MCF 10A (cell line): Measurements from ENCODE around the gene TMEM140. TPM values are rescaled to one million over a fixed set of nuclear protein-coding genes. Genes with fewer than 3 reads are reported as not detected.
"Not testable (repeated sequence)": the region's sequence is repeated elsewhere in the genome, so short reads cannot be mapped to it uniquely, and the experiment has no call there.

ENCODE experiments used
- BruUV-seq: library from RNA; stranded (reverse); fragments of 400-500 nt; replicated peaks from 2 replicates; lab custom pipeline; 2021; lab: Mats Ljungman, UMichigan
- CTCF ChIA-PET: fragments of 300-600 bp; sonication (Branson Sonifier 250); formaldehyde crosslinking; extraction: SDS; loops from one replicate; lab custom pipeline; 2021; ENCODE audit warnings: antibody characterized with exemption, inconsistent platforms; lab: Yijun Ruan, JAX
- POLR2A ChIA-PET: fragments of 300-600, 350-650 bp; sonication (Branson Sonifier 250); formaldehyde crosslinking; extraction: SDS; loops from one replicate; lab custom pipeline; 2020; ENCODE audit warnings: antibody characterized with exemption, inconsistent platforms; lab: Yijun Ruan, JAX
- DNase-seq: peaks from one replicate; pipeline ENCODE4 v3.0.0-alpha.2; 2018; ENCODE audit not compliant: unreplicated experiment
- H3K27ac Mint-ChIP-seq: one replicate; pipeline ENCODE4 v1.8.0; 2022; ENCODE audit warnings: mild to moderate bottlenecking, low read depth, mixed read lengths; ENCODE audit not compliant: unreplicated experiment
- H3K27me3 Mint-ChIP-seq: one replicate; pipeline ENCODE4 v1.8.0; 2022; ENCODE audit warnings: mixed read lengths; ENCODE audit not compliant: insufficient read depth, unreplicated experiment
- H3K36me3 Mint-ChIP-seq: one replicate; pipeline ENCODE4 v1.8.0; 2022; ENCODE audit warnings: mild to moderate bottlenecking, moderate library complexity, mixed read lengths; ENCODE audit not compliant: insufficient read depth, unreplicated experiment
- H3K4me1 Mint-ChIP-seq: one replicate; pipeline ENCODE4 v1.8.0; 2022; ENCODE audit warnings: mixed read lengths; ENCODE audit not compliant: insufficient read depth, unreplicated experiment
- H3K4me3 Mint-ChIP-seq: one replicate; pipeline ENCODE4 v1.8.0; 2022; ENCODE audit warnings: mild to moderate bottlenecking, moderate library complexity, mixed read lengths; ENCODE audit not compliant: unreplicated experiment
- H3K9me3 Mint-ChIP-seq: one replicate; pipeline ENCODE4 v1.8.0; 2022; ENCODE audit warnings: mixed read lengths; ENCODE audit not compliant: unreplicated experiment
- CTCF ChIP-seq: fragments of 200-600 bp; IDR thresholded peaks from one replicate; pipeline ENCODE4 v1.8.0; 2022; ENCODE audit warnings: antibody characterized with exemption, mild to moderate bottlenecking; ENCODE audit not compliant: unreplicated experiment
- intact Hi-C: fragments of 100-400 bp; cut with micrococcal nuclease; formaldehyde crosslinking; loops from 2 replicates; pipeline ENCODE4 v1.14.1; 2022
- total RNA-seq: library from RNA; stranded (reverse); gene quantifications from 2 replicates; pipeline ENCODE4 v1.2.3, GENCODE V29; 2022

Gene TMEM140
- total RNA-seq, 1 experiment from 2014 or later: not detected

GRCh38 chr7:135169141-135169963 lies 21.5 kb downstream of the TMEM140 start:
- ChIA-PET CTCF (interaction anchor here (0.6 to 1.5 kb wide), 7 partner anchors 33 to 557 kb away, joined by 3 to 4 read pairs (median 3); partner anchors contain the start of gene AGBL3), POLR2A (interaction anchor here (0.7 to 4.9 kb wide), 22 partner anchors 9 to 535 kb away, joined by 3 to 78 read pairs (median 4); partner anchors contain the start of genes AGBL3, TMEM140 and WDR91)
- peak overlapping the region; percentile 88 for H3K27ac Mint-ChIP-seq
- peak; percentile 73 for DNase-seq
- no peaks in the 10 kb centered on the region for H3K9me3 Mint-ChIP-seq
- H3K4me3 Mint-ChIP-seq: peak overlapping the region; percentile 79
- intact Hi-C loops: no loop called here
- TF ChIP-seq CTCF: peak; percentile 30
- BruUV-seq: TSS peak; percentile 33
- H3K36me3 Mint-ChIP-seq: peaks cover 32% of the 10 kb centered on the region
- peaks cover 29% of the 10 kb centered on the region for H3K4me1 Mint-ChIP-seq
- H3K27me3 Mint-ChIP-seq: no peaks in the 10 kb centered on the region

- peak overlapping the region; percentile 88 for H3K27ac Mint-ChIP-seq
- peak overlapping the region; percentile 79 for H3K4me3 Mint-ChIP-seq
- CTCF ChIA-PET: interaction anchor here (0.5 to 1.5 kb wide), 11 partner anchors 9 to 558 kb away, joined by 3 to 6 read pairs (median 4); partner anchors contain the start of gene AGBL3
- BruUV-seq: no TSS peak
- POLR2A ChIA-PET: interaction anchor here (0.6 to 4.9 kb wide), 25 partner anchors 10 to 546 kb away, joined by 3 to 78 read pairs (median 4); partner anchors contain the start of genes AGBL3, TMEM140 and WDR91
- no peaks in the 10 kb centered on the region for H3K27me3 Mint-ChIP-seq
- peaks cover 32% of the 10 kb centered on the region for H3K36me3 Mint-ChIP-seq
- TF ChIP-seq CTCF: no peak
- intact Hi-C loops: loop anchor here (1.0 to 10.0 kb wide), 4 partner anchors 41 to 525 kb away; partner anchors contain the start of genes AGBL3, BPGM and WDR91
- no peaks in the 10 kb centered on the region for H3K9me3 Mint-ChIP-seq
- peaks cover 32% of the 10 kb centered on the region for H3K4me1 Mint-ChIP-seq
- no peak for DNase-seq
Observed at GRCh38 chr7:135169964-135170273, 22.0 kb downstream of the TMEM140 start.

- no TSS peak for BruUV-seq
- H3K27me3 Mint-ChIP-seq: no peaks in the 10 kb centered on the region
- H3K9me3 Mint-ChIP-seq: no peaks in the 10 kb centered on the region
- DNase-seq: peak; percentile 95
- CTCF ChIA-PET: interaction anchor here (0.5 to 1.6 kb wide), 22 partner anchors 9 to 1874 kb away, joined by 3 to 8 read pairs (median 3); no protein-coding TSS in a partner anchor
- H3K4me1 Mint-ChIP-seq: peaks cover 34% of the 10 kb centered on the region
- peak within 1 kb of the TSS; percentile 79 for H3K4me3 Mint-ChIP-seq
- POLR2A ChIA-PET: interaction anchor here (0.6 to 4.9 kb wide), 36 partner anchors 10 to 825 kb away, joined by 3 to 78 read pairs (median 4); partner anchors contain the start of genes AGBL3, BPGM, TMEM140 and WDR91
- intact Hi-C loops: loop anchor here (1.0 to 10.0 kb wide), 4 partner anchors 41 to 526 kb away; partner anchors contain the start of genes AGBL3, BPGM and WDR91
- peaks cover 32% of the 10 kb centered on the region for H3K36me3 Mint-ChIP-seq
- TF ChIP-seq CTCF: peak; percentile 44
- peak within 1 kb of the TSS; percentile 88 for H3K27ac Mint-ChIP-seq
Observed at GRCh38 chr7:135170274-135170997, 22.6 kb downstream of the TMEM140 start, which contains the start of gene CYREN. TSS of gene CYREN (minus strand) at chr7:135170707. CDS start at chr7:135168922, 1,785 bp downstream.

GRCh38 chr7:135170998-135171481 lies 23.2 kb downstream of the TMEM140 start:
- peak overlapping the region; percentile 88 for H3K27ac Mint-ChIP-seq
- H3K9me3 Mint-ChIP-seq, H3K27me3 Mint-ChIP-seq, DNase-seq, BruUV-seq: not testable (repeated sequence)
- CTCF ChIA-PET: interaction anchor here (0.6 to 2.1 kb wide), 19 partner anchors 8 to 1875 kb away, joined by 3 to 8 read pairs (median 3); no protein-coding TSS in a partner anchor
- peaks cover 32% of the 10 kb centered on the region for H3K36me3 Mint-ChIP-seq
- H3K4me3 Mint-ChIP-seq: peak overlapping the region; percentile 79
- POLR2A ChIA-PET: interaction anchor here (0.6 to 4.9 kb wide), 37 partner anchors 9 to 824 kb away, joined by 3 to 78 read pairs (median 4); partner anchors contain the start of genes AGBL3, BPGM, TMEM140 and WDR91
- peaks cover 38% of the 10 kb centered on the region for H3K4me1 Mint-ChIP-seq
- intact Hi-C loops: loop anchor here (1.0 to 10.0 kb wide), 4 partner anchors 40 to 526 kb away; partner anchors contain the start of genes AGBL3, BPGM and WDR91

GRCh38 chr7:135171581-135172291 lies 23.9 kb downstream of the TMEM140 start:
- POLR2A ChIA-PET: interaction anchor here (0.6 to 4.9 kb wide), 22 partner anchors 8 to 560 kb away, joined by 3 to 78 read pairs (median 5); partner anchors contain the start of genes AGBL3, BPGM, TMEM140 and WDR91
- H3K27me3 Mint-ChIP-seq, H3K9me3 Mint-ChIP-seq: not testable (repeated sequence)
- peak; percentile 77 for DNase-seq
- peak overlapping the region; percentile 79 for H3K4me3 Mint-ChIP-seq
- BruUV-seq: TSS peak; percentile 59
- intact Hi-C loops: loop anchor here (5.0 to 10.0 kb wide), 2 partner anchors 219 to 527 kb away; partner anchors contain the start of gene BPGM
- peaks cover 27% of the 10 kb centered on the region for H3K36me3 Mint-ChIP-seq
- peak overlapping the region; percentile 88 for H3K27ac Mint-ChIP-seq
- CTCF ChIA-PET: interaction anchor here (0.6 to 2.1 kb wide), 11 partner anchors 8 to 1346 kb away, joined by 3 to 8 read pairs (median 3); no protein-coding TSS in a partner anchor
- peaks cover 45% of the 10 kb centered on the region for H3K4me1 Mint-ChIP-seq
